ENCODE data around the gene ADAMTS2. TPM values are rescaled to one million over a fixed set of nuclear protein-coding genes. Genes with fewer than 3 reads are reported as not detected.

Gene ADAMTS2
- total RNA-seq, 1 donor from 2014 or later: 0.29 TPM

- TF ChIP-seq, protein P1, sequence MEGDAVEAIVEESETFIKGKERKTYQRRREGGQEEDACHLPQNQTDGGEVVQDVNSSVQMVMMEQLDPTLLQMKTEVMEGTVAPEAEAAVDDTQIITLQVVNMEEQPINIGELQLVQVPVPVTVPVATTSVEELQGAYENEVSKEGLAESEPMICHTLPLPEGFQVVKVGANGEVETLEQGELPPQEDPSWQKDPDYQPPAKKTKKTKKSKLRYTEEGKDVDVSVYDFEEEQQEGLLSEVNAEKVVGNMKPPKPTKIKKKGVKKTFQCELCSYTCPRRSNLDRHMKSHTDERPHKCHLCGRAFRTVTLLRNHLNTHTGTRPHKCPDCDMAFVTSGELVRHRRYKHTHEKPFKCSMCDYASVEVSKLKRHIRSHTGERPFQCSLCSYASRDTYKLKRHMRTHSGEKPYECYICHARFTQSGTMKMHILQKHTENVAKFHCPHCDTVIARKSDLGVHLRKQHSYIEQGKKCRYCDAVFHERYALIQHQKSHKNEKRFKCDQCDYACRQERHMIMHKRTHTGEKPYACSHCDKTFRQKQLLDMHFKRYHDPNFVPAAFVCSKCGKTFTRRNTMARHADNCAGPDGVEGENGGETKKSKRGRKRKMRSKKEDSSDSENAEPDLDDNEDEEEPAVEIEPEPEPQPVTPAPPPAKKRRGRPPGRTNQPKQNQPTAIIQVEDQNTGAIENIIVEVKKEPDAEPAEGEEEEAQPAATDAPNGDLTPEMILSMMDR (conservative IDR thresholded peaks at IDR 0.05; ENCODE audit: low read depth, low read length): no peak
- H3K4me3 ChIP-seq (ENCODE audit: low read depth, low read length): no peak overlapping the region
- DNase-seq (ENCODE audit: low read depth): no peak
These were observed 178.9 kb downstream of the ADAMTS2 start for GRCh38 chr5:179166171-179166885.

- DNase-seq (ENCODE audit: low read depth): no peak
- TF ChIP-seq, protein P1 (conservative IDR thresholded peaks at IDR 0.05; ENCODE audit: low read depth, low read length): no peak
- H3K4me3 ChIP-seq (ENCODE audit: low read depth, low read length): no peak overlapping the region
These were observed 179.7 kb downstream of the ADAMTS2 start for GRCh38 chr5:179165421-179166170.

- no peak overlapping the region for H3K4me3 ChIP-seq (ENCODE audit: low read depth, low read length)
- TF ChIP-seq, protein P1 (conservative IDR thresholded peaks at IDR 0.05; ENCODE audit: low read depth, low read length): no peak
- DNase-seq (ENCODE audit: low read depth): no peak
These were observed 180.6 kb downstream of the ADAMTS2 start for GRCh38 chr5:179164331-179165311.

DNA sequence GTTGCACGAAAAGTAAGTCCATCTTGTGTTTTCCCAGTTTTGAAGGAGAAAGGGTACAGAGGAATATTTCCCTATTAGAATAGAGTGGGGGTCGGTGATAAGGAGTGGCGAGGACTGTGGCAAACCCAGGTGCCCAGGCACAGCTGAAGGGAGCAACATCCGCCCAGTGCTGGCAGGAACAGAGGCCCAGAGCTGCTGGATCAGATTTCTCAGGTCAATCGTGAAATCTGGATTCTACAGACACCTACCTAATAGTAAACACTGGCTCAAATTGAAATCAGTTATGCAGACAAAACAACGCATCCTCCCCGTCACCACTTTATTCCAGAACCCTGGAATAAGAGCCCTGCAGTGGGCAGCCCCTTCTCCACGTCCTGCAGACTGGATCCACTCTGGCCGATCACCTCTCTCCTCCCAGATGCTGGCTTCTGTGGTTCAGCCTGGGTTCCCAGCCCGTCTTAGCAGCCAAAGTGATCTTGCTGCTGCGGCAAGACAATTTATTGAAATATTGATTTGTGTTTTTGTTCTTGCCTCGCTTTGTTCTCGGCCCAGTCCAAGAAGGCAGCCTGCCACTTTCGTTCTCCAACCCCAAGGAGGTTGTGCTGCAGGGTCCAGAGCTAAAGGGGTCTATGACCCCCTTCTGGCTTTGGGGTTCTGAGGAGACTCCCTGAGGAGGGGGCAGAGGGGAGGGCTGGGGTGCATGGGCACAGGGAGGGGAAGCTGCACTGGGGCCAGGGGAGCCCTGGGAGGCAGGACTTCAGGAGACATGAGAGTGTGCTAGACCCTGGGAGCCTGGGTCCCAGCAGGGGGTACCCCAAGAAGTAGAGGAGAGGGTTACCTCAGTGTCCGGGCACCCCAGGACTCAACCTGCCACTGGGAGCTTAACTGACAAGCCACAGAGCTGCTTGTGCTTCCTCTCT lies 181.8 kb downstream of the ADAMTS2 start:
- H3K4me3 ChIP-seq (ENCODE audit: low read depth, low read length): no peak overlapping the region
- no peak for DNase-seq (ENCODE audit: low read depth)
- TF ChIP-seq, protein P1 (conservative IDR thresholded peaks at IDR 0.05; ENCODE audit: low read depth, low read length): no peak

DNA sequence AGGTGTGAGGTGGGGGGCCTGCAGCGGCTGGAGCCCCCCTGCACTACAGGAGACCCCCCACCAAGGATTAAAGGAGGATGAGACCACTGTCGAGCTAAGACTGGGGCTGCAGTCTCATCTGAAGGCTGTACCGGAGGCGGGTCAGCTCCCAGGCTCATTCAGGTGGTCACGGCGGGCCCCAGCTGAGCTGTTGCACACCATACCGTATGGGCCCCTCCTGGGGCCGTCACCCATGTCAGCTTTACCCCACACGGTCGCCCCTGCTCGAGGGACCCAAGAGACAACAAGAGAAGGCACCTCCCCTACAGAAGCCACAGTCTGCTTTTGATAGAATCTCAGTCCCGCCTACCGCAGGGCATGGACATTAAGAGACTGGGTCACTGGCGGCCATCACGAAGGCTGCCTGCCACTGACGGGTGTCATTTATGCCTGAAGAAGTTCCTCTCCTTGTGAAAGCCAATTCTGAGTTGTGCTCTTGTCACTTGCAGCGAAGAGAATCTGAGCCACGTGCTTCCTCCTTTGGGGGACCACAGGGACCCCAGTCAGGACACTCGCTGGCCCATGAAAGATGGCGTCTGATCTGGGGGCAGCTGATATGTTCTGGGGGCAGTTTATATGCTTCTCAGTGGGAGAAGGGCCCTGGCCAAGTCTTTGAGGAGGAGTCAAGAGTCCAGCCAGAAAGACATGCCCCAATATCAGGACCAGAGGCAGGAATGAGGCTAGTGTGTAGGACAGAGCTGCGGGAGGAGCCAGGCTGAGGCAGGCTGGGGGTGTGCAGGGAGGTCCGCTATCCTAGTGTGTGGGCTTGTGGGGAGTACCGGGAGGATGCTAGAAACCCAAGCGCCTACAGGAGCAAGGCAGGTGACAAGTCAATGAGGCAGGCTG lies 182.7 kb downstream of the ADAMTS2 start:
- TF ChIP-seq, protein P1 (conservative IDR thresholded peaks at IDR 0.05; ENCODE audit: low read depth, low read length): no peak
- H3K4me3 ChIP-seq (ENCODE audit: low read depth, low read length): no peak overlapping the region
- no peak for DNase-seq (ENCODE audit: low read depth)

All from epithelial cell of proximal tubule (primary cell).